HuH-7 (cell line): ENCODE measurements around the gene MYLK.
"Not testable (repeated sequence)": the region's sequence is repeated elsewhere in the genome, so short reads cannot be mapped to it uniquely, and the experiment has no call there.

Experiments
- DNase-seq: peaks from one replicate; pipeline ENCODE4 v3.0.0; 2011; ENCODE audit warnings: low spot score

MYLK gene

GRCh38 chr3:123884203-123884831 is at the start of gene MYLK:
Gene MYLK, minus strand, starts transcription at chr3:123884332. Its CDS starts 90,491 bp downstream, at chr3:123793841.
- DNase-seq: peak; percentile 80

- DNase-seq: no peak
Observed at GRCh38 chr3:123930445-123930844, 46.3 kb upstream of the MYLK start.

GRCh38 chr3:123929325-123929724 is 45.2 kb upstream of the MYLK start:
- DNase-seq: no peak

GRCh38 chr3:123926396-123926795 is 42.3 kb upstream of the MYLK start:
- DNase-seq: no peak

- DNase-seq: no peak
Observed at GRCh38 chr3:123920868-123921267, 36.7 kb upstream of the MYLK start.

GRCh38 chr3:123920383-123920782 is 36.3 kb upstream of the MYLK start:
- DNase-seq: no peak

GRCh38 chr3:123919353-123919752 is 35.2 kb upstream of the MYLK start:
- peak; percentile 4 for DNase-seq

- DNase-seq: no peak
Observed at GRCh38 chr3:123914829-123915228, 30.7 kb upstream of the MYLK start.

GRCh38 chr3:123909785-123910184 is 25.7 kb upstream of the MYLK start:
- DNase-seq: no peak

GRCh38 chr3:123907720-123908119 is 23.6 kb upstream of the MYLK start:
- no peak for DNase-seq

- DNase-seq: no peak
Observed at GRCh38 chr3:123899300-123899865, 15.3 kb upstream of the MYLK start.

GRCh38 chr3:123893012-123893411 is 8.9 kb upstream of the MYLK start:
- no peak for DNase-seq

GRCh38 chr3:123892195-123892594 is 8.1 kb upstream of the MYLK start:
- DNase-seq: no peak

GRCh38 chr3:123890991-123891390 is 6.9 kb upstream of the MYLK start:
- not testable (repeated sequence) for DNase-seq

- DNase-seq: not testable (repeated sequence)
Observed at GRCh38 chr3:123890162-123890561, 6.0 kb upstream of the MYLK start.

- no peak for DNase-seq
Observed at GRCh38 chr3:123884993-123885392, 861 bp upstream of the MYLK start.

GRCh38 chr3:123883701-123884202 is 380 bp downstream of the MYLK start:
- DNase-seq: no peak

- no peak for DNase-seq
Observed at GRCh38 chr3:123883111-123883510, 1.0 kb downstream of the MYLK start.

- no peak for DNase-seq
Observed at GRCh38 chr3:123881771-123882170, 2.4 kb downstream of the MYLK start.

GRCh38 chr3:123880998-123881561 is 3.1 kb downstream of the MYLK start:
- DNase-seq: peak; percentile 60

GRCh38 chr3:123878807-123879206 is 5.3 kb downstream of the MYLK start:
- DNase-seq: no peak

GRCh38 chr3:123877965-123878364 is 6.2 kb downstream of the MYLK start:
- DNase-seq: no peak

- no peak for DNase-seq
Observed at GRCh38 chr3:123877466-123877865, 6.7 kb downstream of the MYLK start.

GRCh38 chr3:123876858-123877257 is 7.3 kb downstream of the MYLK start:
- no peak for DNase-seq
